ENCODE results near the gene ELOA.

DNA sequence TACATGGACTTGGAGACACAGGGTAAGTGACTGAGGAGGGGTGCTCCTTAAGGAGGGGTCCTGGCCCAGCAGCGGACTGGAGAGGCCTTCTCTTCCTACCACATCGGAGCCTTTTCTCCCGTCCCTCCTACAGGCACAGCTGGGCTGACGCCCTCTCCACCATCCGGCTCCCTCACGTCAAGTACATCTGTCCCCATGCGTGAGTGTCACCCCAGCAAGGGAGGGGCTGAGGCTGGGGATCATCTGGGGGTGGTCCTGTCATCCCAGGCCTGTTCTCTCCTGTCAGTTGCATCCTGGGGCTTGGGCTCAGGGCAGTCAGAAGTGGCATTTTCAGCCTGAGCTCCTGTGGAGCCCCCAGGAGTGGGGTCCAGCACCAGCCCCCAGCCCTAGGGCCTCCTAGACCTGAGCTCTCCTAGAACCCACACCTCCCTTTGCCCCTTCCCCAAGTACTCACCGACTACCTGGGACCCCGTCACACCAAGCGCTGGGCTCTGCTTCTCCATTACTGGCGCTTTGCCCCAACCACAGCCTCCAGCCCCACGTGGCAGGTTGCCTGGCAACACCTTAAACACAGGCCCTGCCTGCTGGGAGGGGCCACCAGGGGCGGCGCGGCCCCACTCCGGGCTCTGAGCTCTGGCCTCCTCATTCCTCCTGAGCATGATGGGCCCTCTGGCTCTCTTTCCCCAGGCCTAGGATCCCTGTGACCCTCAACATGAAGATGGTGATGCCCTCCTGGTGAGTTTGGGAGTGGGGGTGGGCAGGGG, 49.9 kb downstream of the ELOA start:
- no peak for TF ChIP-seq ZFX (IDR thresholded peaks at IDR 0.05; ENCODE audit: borderline replicate concordance)
- no peak for TF ChIP-seq CTCF (IDR thresholded peaks at IDR 0.05)
